ENCODE measurements around the gene SLFN5. TPM values are rescaled to one million over a fixed set of nuclear protein-coding genes. Genes with fewer than 3 reads are reported as not detected.

Gene SLFN5
- polyA plus RNA-seq, 1 donor from 2014 or later: 2.5 TPM

GRCh38 chr17:35283767-35284166, 40.9 kb downstream of the SLFN5 start:
- Histone ChIP-seq H3K27ac (ENCODE audit: low read length) (no peak overlapping the region), H4K20me1 (ENCODE audit: insufficient read depth) (no peaks in the 10 kb centered on the region), H3K36me3 (ENCODE audit: insufficient read depth, low read length) (no peaks in the 10 kb centered on the region), H3K4me3 (ENCODE audit: low read length) (no peak overlapping the region), H3K27me3 (ENCODE audit: insufficient read depth, low read depth, low read length) (no peaks in the 10 kb centered on the region), H3K79me2 (replicated peaks; ENCODE audit: insufficient read depth, low read length) (no peaks in the 10 kb centered on the region), H3F3A (ENCODE audit: insufficient read depth, low read length, poor library complexity, severe bottlenecking) (no peaks in the 10 kb centered on the region), H3K9me2 (ENCODE audit: insufficient read depth, low read length) (no peaks in the 10 kb centered on the region), H3K4me2 (ENCODE audit: low read length) (no peak overlapping the region), H2AFZ (ENCODE audit: low read depth, low read length) (no peak overlapping the region), H3K9me3 (ENCODE audit: low read length) (no peaks in the 10 kb centered on the region), H3K9ac (ENCODE audit: low read length) (no peak overlapping the region)
- TF ChIP-seq SMC3 (conservative IDR thresholded peaks at IDR 0.05; ENCODE audit: poor library complexity): no peak
- TF ChIP-seq MXI1 (conservative IDR thresholded peaks at IDR 0.05; ENCODE audit: poor library complexity, severe bottlenecking): no peak
- no peak for TF ChIP-seq REST (IDR thresholded peaks at IDR 0.05; ENCODE audit: borderline replicate concordance)
- TF ChIP-seq TAF1 (IDR thresholded peaks at IDR 0.05; ENCODE audit: low read depth): no peak
- TF ChIP-seq EP300 (conservative IDR thresholded peaks at IDR 0.05; ENCODE audit: poor library complexity, severe bottlenecking): no peak

GRCh38 chr17:35284955-35285354, 42.1 kb downstream of the SLFN5 start:
- H3K36me3 ChIP-seq (ENCODE audit: insufficient read depth, low read length): no peaks in the 10 kb centered on the region
- H2AFZ ChIP-seq (ENCODE audit: low read depth, low read length): no peak overlapping the region
- no peaks in the 10 kb centered on the region for H3K27me3 ChIP-seq (ENCODE audit: insufficient read depth, low read depth, low read length)
- no peak overlapping the region for H3K9ac ChIP-seq (ENCODE audit: low read length)
- no peaks in the 10 kb centered on the region for H4K20me1 ChIP-seq (ENCODE audit: insufficient read depth)
- TF ChIP-seq POLR2AphosphoS5 (IDR thresholded peaks at IDR 0.05): no peak
- TF ChIP-seq EP300 (conservative IDR thresholded peaks at IDR 0.05; ENCODE audit: poor library complexity, severe bottlenecking): no peak
- no peak for TF ChIP-seq SMC3 (conservative IDR thresholded peaks at IDR 0.05; ENCODE audit: poor library complexity)
- no peak for TF ChIP-seq MXI1 (conservative IDR thresholded peaks at IDR 0.05; ENCODE audit: poor library complexity, severe bottlenecking)
- no peak for TF ChIP-seq REST (IDR thresholded peaks at IDR 0.05; ENCODE audit: borderline replicate concordance)
- TF ChIP-seq TAF1 (IDR thresholded peaks at IDR 0.05; ENCODE audit: low read depth): no peak
- TF ChIP-seq EZH2 (IDR thresholded peaks at IDR 0.05; ENCODE audit: borderline replicate concordance, insufficient read depth, low read length, poor library complexity, severe bottlenecking): no peak
- no peak for TF ChIP-seq CTCF (IDR thresholded peaks at IDR 0.05; ENCODE audit: poor library complexity, severe bottlenecking)
- TF ChIP-seq RAD21 (conservative IDR thresholded peaks at IDR 0.05): no peak
- no peak overlapping the region for H3K4me2 ChIP-seq (ENCODE audit: low read length)
- H3K27ac ChIP-seq (ENCODE audit: low read length): no peak overlapping the region
- H3K79me2 ChIP-seq (replicated peaks; ENCODE audit: insufficient read depth, low read length): no peaks in the 10 kb centered on the region
- no peak overlapping the region for H3K4me3 ChIP-seq (ENCODE audit: low read length)
- H3F3A ChIP-seq (ENCODE audit: insufficient read depth, low read length, poor library complexity, severe bottlenecking): no peaks in the 10 kb centered on the region
- H3K9me2 ChIP-seq (ENCODE audit: insufficient read depth, low read length): no peaks in the 10 kb centered on the region
- H3K9me3 ChIP-seq (ENCODE audit: low read length): no peaks in the 10 kb centered on the region

All from neural cell (in vitro differentiated cells).